GM10248 (cell line): Measurements from ENCODE around the gene FKBP15.

ENCODE experiments used
- CTCF ChIA-PET: fragments of 300-600 bp; sonication (Branson Sonifier 250); formaldehyde crosslinking; extraction: SDS; loops from one replicate; lab custom pipeline; 2021; ENCODE audit warnings: antibody characterized with exemption; lab: Yijun Ruan, JAX
- POLR2A ChIA-PET: fragments of 350-650 bp; sonication (Branson Sonifier 250); formaldehyde crosslinking; extraction: SDS; loops from one replicate; lab custom pipeline; 2020; ENCODE audit warnings: antibody characterized with exemption; lab: Yijun Ruan, JAX
- DNase-seq: peaks from one replicate; pipeline ENCODE4 v3.0.0; 2012; ENCODE audit errors: extremely low spot score
- CTCF ChIP-seq: IDR thresholded peaks from 2 replicates; pipeline ENCODE4 v1.5.1; 2012; ENCODE audit warnings: mild to moderate bottlenecking, low read depth; ENCODE audit errors: extremely low read depth, missing control alignments, control extremely low read depth

The FKBP15 gene

GRCh38 chr9:113192455-113192854 lies 28.6 kb downstream of the FKBP15 start:
- DNase-seq, result no peak
- TF ChIP-seq CTCF, result no peak
- POLR2A ChIA-PET, result no interaction called here
- CTCF ChIA-PET, result interaction anchor here (0.8 to 1.1 kb wide), 3 partner anchors 10 to 18 kb away, joined by 3 read pairs; no protein-coding TSS in a partner anchor

GRCh38 chr9:113187929-113188595 lies 33.0 kb downstream of the FKBP15 start:
- no peak for TF ChIP-seq CTCF
- ChIA-PET CTCF (no interaction called here), POLR2A (no interaction called here)
- DNase-seq, result no peak

- ChIA-PET POLR2A (no interaction called here), CTCF (interaction anchor here (0.9 to 2.2 kb wide), 5 partner anchors 11 to 73 kb away, joined by 3 to 6 read pairs (median 3); no protein-coding TSS in a partner anchor)
- TF ChIP-seq CTCF, result no peak
- DNase-seq, result no peak
These were observed 34.8 kb downstream of the FKBP15 start for GRCh38 chr9:113186137-113186755.

- DNase-seq, result no peak
- ChIA-PET CTCF (interaction anchor here (1.0 to 2.2 kb wide), 4 partner anchors 11 to 29 kb away, joined by 3 to 6 read pairs (median 4); no protein-coding TSS in a partner anchor), POLR2A (no interaction called here)
- TF ChIP-seq CTCF, result no peak
These were observed 35.8 kb downstream of the FKBP15 start for GRCh38 chr9:113185271-113185670.

GRCh38 chr9:113184539-113184938 lies 36.5 kb downstream of the FKBP15 start:
- ChIA-PET CTCF (interaction anchor here (2.2 kb wide), 1 partner anchor 13 kb away, joined by 6 read pairs; no protein-coding TSS in a partner anchor), POLR2A (no interaction called here)
- no peak for DNase-seq

More at GRCh38 chr9:113184539-113184938, 36.5 kb downstream of the FKBP15 start:
- no peak for TF ChIP-seq CTCF
